Gastroesophageal sphincter (tissue), 4 donors: ENCODE measurements around the gene HTR1B. TPM values are rescaled to one million over a fixed set of nuclear protein-coding genes. Genes with fewer than 3 reads are reported as not detected.
A peak's percentile ranks its signal among the peaks of the same experiment; 100 is the strongest.

Experiments used
- ATAC-seq: fragments of 150-250 bp; one replicate; pipeline ENCODE4 v1.9.1; 2016; ENCODE audit warnings: mild to moderate bottlenecking, moderate library complexity
- H3K27ac ChIP-seq, 4 donors: fragments of 200-600 bp; sonication (generic) in 3 of 4; 1 replicate in 3 of 4; 2 replicates in 1 of 4; pipeline ENCODE4 v1.5.1; 2016 to 2019
- H3K27me3 ChIP-seq: fragments of 200-600 bp; sonication (generic); one replicate; pipeline ENCODE4 v1.5.1; 2019
- H3K36me3 ChIP-seq, 2 donors: fragments of 200-600 bp; sonication (generic); one replicate each; pipeline ENCODE4 v1.5.1; 2019; ENCODE audit warnings: control low read depth in 1 of 2
- H3K4me1 ChIP-seq, 3 donors: fragments of 200-600 bp; sonication (generic); 1 replicate in 2 of 3; 2 replicates in 1 of 3; pipeline ENCODE4 v1.5.1; 2016 to 2019; ENCODE audit warnings: control low read depth in 2 of 3
- H3K4me3 ChIP-seq, 2 donors: fragments of 200-600 bp; sonication (generic); one replicate each; pipeline ENCODE4 v1.5.1; 2019; ENCODE audit warnings: mild to moderate bottlenecking in 1 of 2, moderate library complexity in 1 of 2
- H3K9me3 ChIP-seq, 3 donors: fragments of 200-600 bp; sonication (generic); one replicate each; pipeline ENCODE4 v1.5.1; 2017 to 2019; ENCODE audit warnings: control low read depth in 2 of 3
- EP300 ChIP-seq: sonication (generic); formaldehyde crosslinking; IDR thresholded peaks from one replicate; pipeline ENCODE4 v1.6.1; 2017; ENCODE audit warnings: antibody characterized with exemption, mild to moderate bottlenecking
- POLR2A ChIP-seq, 2 donors: fragments of 450-650 bp; IDR thresholded peaks; one replicate each; pipeline ENCODE4 v1.6.1; 2017; ENCODE audit warnings: antibody characterized with exemption in 2 of 2, mild to moderate bottlenecking in 2 of 2, moderate library complexity in 1 of 2
- POLR2AphosphoS5 ChIP-seq: sonication (generic); formaldehyde crosslinking; IDR thresholded peaks from one replicate; pipeline ENCODE4 v1.6.1; 2017; ENCODE audit warnings: antibody characterized with exemption
- whole genome bisulfite sequencing, 2 donors: methylation state at CpG; one replicate each; pipeline ENCODE4 v1.1.5; 2018; ENCODE audit warnings: low coverage in 1 of 2; 5-methylcytosine and 5-hydroxymethylcytosine counted together
- total RNA-seq, 4 donors: library from RNA; depleted of rRNA; stranded (reverse); fragments of >200 nt; gene quantifications; one replicate each; pipeline ENCODE4 v1.1.0, GENCODE V29; 2016
- TF ChIP-seq, protein P1 (sequence below), 4 experiments: fragments of 200-600 bp in 2 of 4; fragments of 450-650 bp in 2 of 4; sonication (generic) in 1 of 4; IDR thresholded peaks; one replicate each; pipeline ENCODE4 v1.5.1; 2017 to 2019; ENCODE audit warnings: antibody characterized with exemption in 4 of 4, mild to moderate bottlenecking in 2 of 4, moderate library complexity in 2 of 4

The HTR1B gene
- total RNA-seq, 4 donors from 2014 or later = 0.27 to 4.7 (median 2.5) TPM

DNA sequence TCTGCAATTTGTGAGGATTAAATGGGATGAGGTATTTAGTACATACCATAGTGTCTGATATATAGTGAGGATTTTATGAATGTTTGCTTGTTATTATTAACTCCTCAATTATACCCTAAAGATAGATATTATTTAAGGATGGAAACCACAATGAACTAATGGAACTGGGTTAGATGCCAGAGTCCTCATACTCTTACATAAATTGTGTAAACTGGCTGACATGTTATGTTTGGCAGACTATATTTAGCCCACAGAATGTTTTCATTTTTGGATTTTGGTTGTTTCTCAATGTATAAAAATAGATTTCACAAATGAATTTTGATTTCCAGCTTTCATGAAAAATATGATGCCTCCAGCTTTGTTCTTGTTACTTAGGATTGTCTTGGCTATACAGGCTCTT lies 37.6 kb downstream of the HTR1B start:
- TF ChIP-seq EP300 = no peak
- TF ChIP-seq, protein P1, sequence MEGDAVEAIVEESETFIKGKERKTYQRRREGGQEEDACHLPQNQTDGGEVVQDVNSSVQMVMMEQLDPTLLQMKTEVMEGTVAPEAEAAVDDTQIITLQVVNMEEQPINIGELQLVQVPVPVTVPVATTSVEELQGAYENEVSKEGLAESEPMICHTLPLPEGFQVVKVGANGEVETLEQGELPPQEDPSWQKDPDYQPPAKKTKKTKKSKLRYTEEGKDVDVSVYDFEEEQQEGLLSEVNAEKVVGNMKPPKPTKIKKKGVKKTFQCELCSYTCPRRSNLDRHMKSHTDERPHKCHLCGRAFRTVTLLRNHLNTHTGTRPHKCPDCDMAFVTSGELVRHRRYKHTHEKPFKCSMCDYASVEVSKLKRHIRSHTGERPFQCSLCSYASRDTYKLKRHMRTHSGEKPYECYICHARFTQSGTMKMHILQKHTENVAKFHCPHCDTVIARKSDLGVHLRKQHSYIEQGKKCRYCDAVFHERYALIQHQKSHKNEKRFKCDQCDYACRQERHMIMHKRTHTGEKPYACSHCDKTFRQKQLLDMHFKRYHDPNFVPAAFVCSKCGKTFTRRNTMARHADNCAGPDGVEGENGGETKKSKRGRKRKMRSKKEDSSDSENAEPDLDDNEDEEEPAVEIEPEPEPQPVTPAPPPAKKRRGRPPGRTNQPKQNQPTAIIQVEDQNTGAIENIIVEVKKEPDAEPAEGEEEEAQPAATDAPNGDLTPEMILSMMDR (IDR thresholded peaks at IDR 0.05) = no peak
- TF ChIP-seq POLR2A (IDR thresholded peaks at IDR 0.05) = no peak
- TF ChIP-seq POLR2AphosphoS5 = no peak
- no peaks in the 10 kb centered on the region for H3K36me3 ChIP-seq
- H3K27me3 ChIP-seq = no peaks in the 10 kb centered on the region
- H3K27ac ChIP-seq = peak overlapping the region in 1 of 4 donors; percentile 3
- no peaks in the 10 kb centered on the region for H3K9me3 ChIP-seq
- H3K4me1 ChIP-seq = peaks cover 0 to 12% (median 0%) of the 10 kb centered on the region in 3 donors
- no peak overlapping the region for H3K4me3 ChIP-seq
- no peak for ATAC-seq

DNA sequence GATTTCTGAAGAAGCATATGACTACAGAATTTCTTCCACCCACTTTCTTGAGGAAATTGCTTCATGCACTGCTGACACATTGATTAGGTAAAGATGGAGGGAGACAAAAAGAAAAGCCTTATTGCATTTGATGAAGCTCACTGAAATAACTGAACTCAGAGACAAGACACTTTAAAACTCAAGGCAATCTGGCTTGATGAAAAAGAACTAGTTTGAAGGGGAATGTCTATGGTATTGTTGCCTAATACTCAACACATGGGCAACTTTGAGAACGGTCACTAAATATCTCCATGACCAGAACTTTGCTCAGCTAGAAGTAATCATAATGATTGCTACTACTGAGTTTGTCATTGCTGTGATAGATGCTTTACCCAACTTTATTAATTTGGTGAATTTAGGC lies 38.1 kb downstream of the HTR1B start:
- H3K9me3 ChIP-seq = no peaks in the 10 kb centered on the region
- H3K4me3 ChIP-seq = no peak overlapping the region
- no peaks in the 10 kb centered on the region for H3K27me3 ChIP-seq
- no peaks in the 10 kb centered on the region for H3K36me3 ChIP-seq
- TF ChIP-seq POLR2AphosphoS5 (no peak), POLR2A (IDR thresholded peaks at IDR 0.05) (no peak), EP300 (no peak)
- TF ChIP-seq, protein P1 (IDR thresholded peaks at IDR 0.05) = no peak
- peaks cover 0 to 12% (median 0%) of the 10 kb centered on the region in 3 donors for H3K4me1 ChIP-seq
- WGBS, 2 donors = 50 to 56% methylated on average over 1 of the region's 1 CpG
- peak overlapping the region in 1 of 4 donors; percentile 3 for H3K27ac ChIP-seq
- ATAC-seq = no peak

DNA sequence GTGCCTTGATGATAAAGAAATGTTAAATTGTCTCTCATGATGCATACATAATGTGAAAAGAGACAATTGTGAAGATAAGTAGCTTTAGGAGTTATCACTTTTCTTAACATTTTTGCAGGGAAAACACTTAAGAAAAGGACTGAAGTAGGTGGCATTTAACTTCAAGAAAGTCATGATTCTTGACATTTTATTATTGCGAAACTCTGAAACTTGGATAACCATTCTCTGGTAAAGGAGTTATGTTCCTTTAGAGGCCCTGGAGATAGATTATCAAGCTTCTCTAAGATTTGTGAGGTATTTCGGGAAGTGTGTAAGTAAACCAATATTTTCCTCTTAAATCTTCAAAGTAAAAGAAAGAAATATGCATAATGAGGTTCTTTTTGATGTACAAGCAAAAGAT lies 38.5 kb downstream of the HTR1B start:
- no peak for ATAC-seq
- no peaks in the 10 kb centered on the region for H3K36me3 ChIP-seq
- H3K27me3 ChIP-seq = no peaks in the 10 kb centered on the region
- WGBS, 2 donors = 73 to 86% methylated on average over 2 of the region's 2 CpGs
- H3K9me3 ChIP-seq = no peaks in the 10 kb centered on the region
- peaks cover 0 to 12% (median 0%) of the 10 kb centered on the region in 3 donors for H3K4me1 ChIP-seq
- no peak overlapping the region for H3K27ac ChIP-seq
- TF ChIP-seq POLR2AphosphoS5 (no peak), POLR2A (IDR thresholded peaks at IDR 0.05) (no peak)
- TF ChIP-seq, protein P1 (IDR thresholded peaks at IDR 0.05) = no peak
- H3K4me3 ChIP-seq = no peak overlapping the region

DNA sequence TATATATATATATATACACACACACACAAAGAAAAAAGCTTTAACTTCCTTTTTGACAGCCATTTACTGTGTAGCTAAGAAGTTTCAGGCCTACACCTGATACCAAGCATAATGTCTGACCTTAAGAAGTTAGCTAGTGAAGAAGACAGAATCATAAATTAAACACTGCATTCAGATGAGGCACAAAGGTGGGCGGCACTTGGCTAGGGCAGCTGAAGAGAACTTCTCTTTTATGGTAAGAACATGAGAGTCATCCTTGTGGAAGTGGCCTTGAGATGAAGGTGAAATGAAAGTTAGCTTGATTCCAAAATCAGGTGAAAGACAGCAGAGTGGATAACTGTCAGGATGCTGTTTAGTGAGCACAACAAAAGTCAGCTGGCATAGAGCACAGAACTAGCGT lies 46.5 kb downstream of the HTR1B start:
- Histone ChIP-seq H3K4me3 (no peak overlapping the region), H3K27me3 (no peaks in the 10 kb centered on the region), H3K4me1 (peaks cover 0 to 12% (median 0%) of the 10 kb centered on the region in 3 donors), H3K27ac (peak overlapping the region; percentile 21 to 61 (median 42)), H3K9me3 (no peaks in the 10 kb centered on the region), H3K36me3 (no peaks in the 10 kb centered on the region)
- TF ChIP-seq, protein P1 (IDR thresholded peaks at IDR 0.05) = no peak
- no peak for TF ChIP-seq POLR2AphosphoS5
- no peak for TF ChIP-seq POLR2A (IDR thresholded peaks at IDR 0.05)
- TF ChIP-seq EP300 = no peak
- 13 to 72% methylated on average over 1 to 2 of the region's 2 CpGs for WGBS, 2 donors
- ATAC-seq = no peak

DNA sequence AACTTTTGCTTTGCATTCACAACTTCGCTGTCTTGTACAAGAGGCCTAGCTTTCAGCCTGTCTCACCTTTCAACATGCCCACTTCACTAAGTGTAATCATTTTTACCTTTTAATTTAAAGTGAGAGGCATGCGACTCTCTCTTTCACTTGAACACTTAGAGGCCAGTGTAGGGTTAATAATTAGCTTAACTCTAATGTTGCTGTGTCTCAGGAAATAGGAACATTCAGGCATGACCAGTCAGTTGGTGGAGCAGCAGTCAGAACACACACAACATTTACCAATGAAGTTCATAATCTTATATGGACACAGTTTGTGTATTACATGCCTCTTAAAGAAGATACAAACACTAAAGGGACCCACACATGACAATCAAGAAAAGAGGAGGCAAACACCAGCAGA lies 47.6 kb downstream of the HTR1B start:
- peak overlapping the region in 2 of 4 donors; percentile 21 to 61 for H3K27ac ChIP-seq
- no peak overlapping the region for H3K4me3 ChIP-seq
- no peaks in the 10 kb centered on the region for H3K27me3 ChIP-seq
- TF ChIP-seq POLR2A (IDR thresholded peaks at IDR 0.05) (no peak), POLR2AphosphoS5 (no peak), EP300 (no peak)
- TF ChIP-seq, protein P1 (IDR thresholded peaks at IDR 0.05) = no peak
- 90 to 100% methylated on average over 2 of the region's 2 CpGs for WGBS, 2 donors
- peaks cover 0 to 12% (median 0%) of the 10 kb centered on the region in 3 donors for H3K4me1 ChIP-seq
- no peaks in the 10 kb centered on the region for H3K36me3 ChIP-seq
- H3K9me3 ChIP-seq = no peaks in the 10 kb centered on the region
- no peak for ATAC-seq

Other genes starting within 250 kb of the HTR1B start
- gene MEI4, start 189.5 kb upstream of the HTR1B start, total RNA-seq = under 1 TPM in 3 of 4 donors, not detected in 1; 0.13 to 0.31 (median 0.31) TPM